Muscle of leg (tissue), 11 donors: ENCODE data around the gene LRRC49. TPM values are rescaled to one million over a fixed set of nuclear protein-coding genes. Genes with fewer than 3 reads are reported as not detected.
A peak's percentile ranks its signal among the peaks of the same experiment; 100 is the strongest.
"Not testable (repeated sequence)": the region's sequence is repeated elsewhere in the genome, so short reads cannot be mapped to it uniquely, and the experiment has no call there.

Experiments used
- DNase-seq: peaks from one replicate; pipeline ENCODE4 v3.0.0; 2013
- H3K27ac ChIP-seq: one replicate; pipeline ENCODE4 v1.5.1; 2013; ENCODE audit warnings: mild to moderate bottlenecking, low read length, control low read depth
- H3K27me3 ChIP-seq: one replicate; pipeline ENCODE4 v1.6.1; 2013; ENCODE audit warnings: low read length; ENCODE audit not compliant: control insufficient read depth, insufficient read depth
- H3K36me3 ChIP-seq: one replicate; pipeline ENCODE4 v1.6.1; 2013; ENCODE audit warnings: low read length; ENCODE audit not compliant: control insufficient read depth, insufficient read depth
- H3K4me1 ChIP-seq: one replicate; pipeline ENCODE4 v1.6.1; 2013; ENCODE audit warnings: low read length; ENCODE audit not compliant: control insufficient read depth, insufficient read depth
- H3K4me3 ChIP-seq: one replicate; pipeline ENCODE4 v1.5.1; 2013; ENCODE audit warnings: low read length, control low read depth
- H3K9me3 ChIP-seq: replicated peaks from 2 replicates; pipeline ENCODE4 v1.6.1; 2013; ENCODE audit warnings: low read depth, low read length; ENCODE audit not compliant: control insufficient read depth
- WGBS: methylation state at CpG from one replicate; pipeline ENCODE4 v1.1.5; 2013; ENCODE audit warnings: missing lambda C conversion rate; ENCODE audit not compliant: insufficient coverage; 5-methylcytosine and 5-hydroxymethylcytosine counted together
- polyA plus RNA-seq, 8 donors: library from polyadenylated mRNA; unstranded; fragments of 120-200 nt; gene quantifications; one replicate each; pipeline versions ENCODE4 v1.2.1 to v1.2.3, GENCODE V29; 2013; ENCODE audit warnings: inconsistent platforms in 1 of 8, low replicate concordance in 1 of 8; ENCODE audit not compliant: insufficient read length in 8 of 8, insufficient read depth in 1 of 8
- total RNA-seq: library from RNA; stranded (reverse); fragments of 120-200 nt; gene quantifications from one replicate; pipeline ENCODE4 v1.2.4, GENCODE V29; 2013

Gene LRRC49
- total and polyA plus RNA-seq, 9 donors, result 4.5 to 13.8 (median 5.9) TPM

GRCh38 chr15:70856177-70856883 lies 36.3 kb upstream of the LRRC49 start:
- Histone ChIP-seq H3K4me3 (no peak overlapping the region), H3K9me3 (no peaks in the 10 kb centered on the region), H3K27me3 (no peaks in the 10 kb centered on the region), H3K27ac (peak overlapping the region; percentile 88), H3K4me1 (peaks cover 46% of the 10 kb centered on the region), H3K36me3 (peaks cover 7% of the 10 kb centered on the region)
- WGBS, result 23% methylated on average over 3 of the region's 7 CpGs
- DNase-seq, result peak; percentile 61

GRCh38 chr15:70856884-70857561 lies 35.6 kb upstream of the LRRC49 start:
- WGBS, result 10% methylated on average over 2 of the region's 5 CpGs
- peak; percentile 97 for DNase-seq
- H3K36me3 ChIP-seq, result peaks cover under 1% of the 10 kb centered on the region
- H3K27me3 ChIP-seq, result no peaks in the 10 kb centered on the region
- no peaks in the 10 kb centered on the region for H3K9me3 ChIP-seq
- H3K4me3 ChIP-seq, result no peak overlapping the region
- peak overlapping the region; percentile 88 for H3K27ac ChIP-seq
- peaks cover 43% of the 10 kb centered on the region for H3K4me1 ChIP-seq

- 40% methylated on average over 2 of the region's 3 CpGs for WGBS
- Histone ChIP-seq H3K27ac (peak overlapping the region; percentile 86), H3K4me3 (no peak overlapping the region), H3K4me1 (peaks cover 38% of the 10 kb centered on the region), H3K36me3 (no peaks in the 10 kb centered on the region), H3K9me3 (no peaks in the 10 kb centered on the region), H3K27me3 (no peaks in the 10 kb centered on the region)
- peak; percentile 66 for DNase-seq
These were observed 34.9 kb upstream of the LRRC49 start for GRCh38 chr15:70857562-70858285.

- not testable (repeated sequence) for DNase-seq, H3K27me3 ChIP-seq, H3K36me3 ChIP-seq, H3K4me3 ChIP-seq, H3K9me3 ChIP-seq
- WGBS, result 96% methylated on average over 6 of the region's 9 CpGs
- Histone ChIP-seq H3K27ac (peak overlapping the region; percentile 29), H3K4me1 (peaks cover 35% of the 10 kb centered on the region)
These were observed 33.9 kb upstream of the LRRC49 start for GRCh38 chr15:70858614-70859321.

- Histone ChIP-seq H3K27ac (no peak overlapping the region), H3K4me3 (no peak overlapping the region), H3K36me3 (no peaks in the 10 kb centered on the region), H3K27me3 (no peaks in the 10 kb centered on the region), H3K4me1 (peaks cover 34% of the 10 kb centered on the region), H3K9me3 (no peaks in the 10 kb centered on the region)
- no peak for DNase-seq
- 63% methylated on average over 14 of the region's 14 CpGs for WGBS
These were observed 33.2 kb upstream of the LRRC49 start for GRCh38 chr15:70859322-70859908.

GRCh38 chr15:70859998-70860397 lies 32.6 kb upstream of the LRRC49 start:
- peaks cover 29% of the 10 kb centered on the region for H3K4me1 ChIP-seq
- no peaks in the 10 kb centered on the region for H3K27me3 ChIP-seq
- no peak overlapping the region for H3K4me3 ChIP-seq
- H3K27ac ChIP-seq, result no peak overlapping the region
- WGBS, result 85% methylated on average over 5 of the region's 11 CpGs
- H3K36me3 ChIP-seq, result no peaks in the 10 kb centered on the region
- DNase-seq, result no peak
- H3K9me3 ChIP-seq, result no peaks in the 10 kb centered on the region

- DNase-seq, result no peak
- Histone ChIP-seq H3K4me1 (peaks cover 21% of the 10 kb centered on the region), H3K27me3 (no peaks in the 10 kb centered on the region), H3K36me3 (no peaks in the 10 kb centered on the region), H3K27ac (no peak overlapping the region), H3K4me3 (no peak overlapping the region), H3K9me3 (no peaks in the 10 kb centered on the region)
- no CpG with 5 or more reads among the region's 4 CpGs for WGBS
These were observed 29.0 kb upstream of the LRRC49 start for GRCh38 chr15:70863450-70864218.

- Histone ChIP-seq H3K9me3 (no peaks in the 10 kb centered on the region), H3K36me3 (no peaks in the 10 kb centered on the region), H3K27ac (peak overlapping the region; percentile 83), H3K4me1 (peaks cover 19% of the 10 kb centered on the region), H3K4me3 (no peak overlapping the region), H3K27me3 (no peaks in the 10 kb centered on the region)
- DNase-seq, result peak; percentile 55
- 67% methylated on average over 1 of the region's 5 CpGs for WGBS
These were observed 25.5 kb upstream of the LRRC49 start for GRCh38 chr15:70866982-70867641.
